H1 (cell line): ENCODE results near the gene SLC26A6.

Experiments
- EZH2 ChIP-seq: fragments of 200-600 bp; sonication (generic); IDR thresholded peaks from 2 replicates; pipeline ENCODE4 v1.7.1; 2012; ENCODE audit warnings: low read depth, mild to moderate bottlenecking, moderate library complexity, low read length, inconsistent platforms; ENCODE audit not compliant: severe bottlenecking
- POLR2A ChIP-seq, 2 experiments: IDR thresholded peaks; 1 replicate in 1 of 2; 2 replicates in 1 of 2; pipeline ENCODE4 v1.6.1; 2011; ENCODE audit warnings: low read depth in 2 of 2, low read length in 2 of 2, mild to moderate bottlenecking in 2 of 2; ENCODE audit errors: control extremely low read depth in 1 of 2
- POLR2AphosphoS5 ChIP-seq: IDR thresholded peaks from 2 replicates; pipeline ENCODE4 v1.6.1; 2011; ENCODE audit warnings: low read depth, low read length
- TF ChIP-seq, protein P1 (sequence below), 3 experiments: IDR thresholded peaks; 1 replicate in 2 of 3; 2 replicates in 1 of 3; pipeline versions ENCODE4 v1.5.1 to v1.6.1; 2011; ENCODE audit warnings: low read length in 3 of 3, mild to moderate bottlenecking in 3 of 3, inconsistent platforms in 2 of 3, low read depth in 1 of 3, moderate library complexity in 1 of 3; ENCODE audit not compliant: insufficient read depth in 1 of 3; ENCODE audit errors: control extremely low read depth in 1 of 3

DNA sequence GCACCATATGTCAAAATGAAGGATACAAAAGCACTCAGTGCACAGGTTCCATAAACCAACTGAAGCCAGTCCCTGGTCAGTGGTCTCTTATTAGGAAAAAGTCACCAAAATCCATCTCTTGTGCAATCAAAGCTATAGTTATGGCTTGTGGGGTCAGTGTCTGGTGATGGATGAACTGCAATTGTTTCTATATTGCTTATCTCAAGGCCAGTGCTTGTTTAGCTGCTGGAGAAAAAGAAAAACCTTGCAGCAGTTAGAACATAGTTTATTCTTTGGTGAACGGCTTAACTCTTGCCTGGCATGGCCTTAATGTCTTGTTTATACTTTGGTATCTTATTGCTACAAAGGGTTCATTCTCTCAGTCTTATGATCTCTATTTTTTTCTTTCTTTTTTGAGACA lies 23.0 kb downstream of the SLC26A6 start:
- no peak for TF ChIP-seq EZH2
- no peak for TF ChIP-seq POLR2A (IDR thresholded peaks at IDR 0.05; ENCODE audit: control extremely low read depth in 1 of 2, low read depth in 2 of 2, low read length in 2 of 2)
- no peak for TF ChIP-seq POLR2AphosphoS5
- TF ChIP-seq, protein P1, sequence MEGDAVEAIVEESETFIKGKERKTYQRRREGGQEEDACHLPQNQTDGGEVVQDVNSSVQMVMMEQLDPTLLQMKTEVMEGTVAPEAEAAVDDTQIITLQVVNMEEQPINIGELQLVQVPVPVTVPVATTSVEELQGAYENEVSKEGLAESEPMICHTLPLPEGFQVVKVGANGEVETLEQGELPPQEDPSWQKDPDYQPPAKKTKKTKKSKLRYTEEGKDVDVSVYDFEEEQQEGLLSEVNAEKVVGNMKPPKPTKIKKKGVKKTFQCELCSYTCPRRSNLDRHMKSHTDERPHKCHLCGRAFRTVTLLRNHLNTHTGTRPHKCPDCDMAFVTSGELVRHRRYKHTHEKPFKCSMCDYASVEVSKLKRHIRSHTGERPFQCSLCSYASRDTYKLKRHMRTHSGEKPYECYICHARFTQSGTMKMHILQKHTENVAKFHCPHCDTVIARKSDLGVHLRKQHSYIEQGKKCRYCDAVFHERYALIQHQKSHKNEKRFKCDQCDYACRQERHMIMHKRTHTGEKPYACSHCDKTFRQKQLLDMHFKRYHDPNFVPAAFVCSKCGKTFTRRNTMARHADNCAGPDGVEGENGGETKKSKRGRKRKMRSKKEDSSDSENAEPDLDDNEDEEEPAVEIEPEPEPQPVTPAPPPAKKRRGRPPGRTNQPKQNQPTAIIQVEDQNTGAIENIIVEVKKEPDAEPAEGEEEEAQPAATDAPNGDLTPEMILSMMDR (IDR thresholded peaks at IDR 0.05; ENCODE audit: control extremely low read depth in 1 of 3, insufficient read depth in 1 of 3, low read depth in 1 of 3, low read length in 3 of 3), result no peak
